Tibial nerve (tissue), 4 donors: ENCODE measurements around the gene TFB1M.

Experiments
- EP300 ChIP-seq, 2 donors: sonication (generic); formaldehyde crosslinking; IDR thresholded peaks; one replicate each; pipeline ENCODE4 v1.6.1; 2017; ENCODE audit warnings: antibody characterized with exemption in 2 of 2, mild to moderate bottlenecking in 1 of 2
- POLR2A ChIP-seq, 2 donors: fragments of 450-650 bp; IDR thresholded peaks; one replicate each; pipeline ENCODE4 v1.6.1; 2017; ENCODE audit warnings: antibody characterized with exemption in 2 of 2, mild to moderate bottlenecking in 2 of 2, moderate library complexity in 2 of 2
- TF ChIP-seq, protein P1 (sequence below), 5 experiments: fragments of 200-600 bp in 3 of 5; fragments of 450-650 bp in 2 of 5; sonication (generic) in 3 of 5; IDR thresholded peaks; one replicate each; pipeline ENCODE4 v1.5.1; 2016 to 2019; ENCODE audit warnings: antibody characterized with exemption in 5 of 5, mild to moderate bottlenecking in 3 of 5, moderate library complexity in 2 of 5

DNA sequence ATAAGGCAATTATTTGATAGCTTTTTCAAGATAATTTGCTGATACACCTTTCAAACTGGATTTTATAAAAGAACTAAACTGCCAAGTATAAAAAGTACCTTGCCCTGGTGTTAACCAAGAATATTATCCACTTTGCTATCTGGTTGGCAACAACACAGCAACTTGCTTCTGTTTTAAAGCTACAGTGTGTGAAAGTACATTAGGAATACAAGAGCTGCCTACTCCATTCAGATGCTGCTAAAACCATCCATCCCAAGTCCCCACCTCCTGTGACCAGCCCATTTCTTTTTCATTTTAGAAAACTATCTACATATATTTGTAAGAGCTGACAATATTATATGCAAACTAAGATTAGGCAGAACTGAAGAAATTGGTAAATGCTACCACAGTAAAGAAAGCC, 37.6 kb downstream of the TFB1M start:
- TF ChIP-seq, protein P1, sequence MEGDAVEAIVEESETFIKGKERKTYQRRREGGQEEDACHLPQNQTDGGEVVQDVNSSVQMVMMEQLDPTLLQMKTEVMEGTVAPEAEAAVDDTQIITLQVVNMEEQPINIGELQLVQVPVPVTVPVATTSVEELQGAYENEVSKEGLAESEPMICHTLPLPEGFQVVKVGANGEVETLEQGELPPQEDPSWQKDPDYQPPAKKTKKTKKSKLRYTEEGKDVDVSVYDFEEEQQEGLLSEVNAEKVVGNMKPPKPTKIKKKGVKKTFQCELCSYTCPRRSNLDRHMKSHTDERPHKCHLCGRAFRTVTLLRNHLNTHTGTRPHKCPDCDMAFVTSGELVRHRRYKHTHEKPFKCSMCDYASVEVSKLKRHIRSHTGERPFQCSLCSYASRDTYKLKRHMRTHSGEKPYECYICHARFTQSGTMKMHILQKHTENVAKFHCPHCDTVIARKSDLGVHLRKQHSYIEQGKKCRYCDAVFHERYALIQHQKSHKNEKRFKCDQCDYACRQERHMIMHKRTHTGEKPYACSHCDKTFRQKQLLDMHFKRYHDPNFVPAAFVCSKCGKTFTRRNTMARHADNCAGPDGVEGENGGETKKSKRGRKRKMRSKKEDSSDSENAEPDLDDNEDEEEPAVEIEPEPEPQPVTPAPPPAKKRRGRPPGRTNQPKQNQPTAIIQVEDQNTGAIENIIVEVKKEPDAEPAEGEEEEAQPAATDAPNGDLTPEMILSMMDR (IDR thresholded peaks at IDR 0.05) = no peak
- TF ChIP-seq EP300 (IDR thresholded peaks at IDR 0.05) = no peak
- TF ChIP-seq POLR2A (IDR thresholded peaks at IDR 0.05) = no peak
